LoVo (cell line): Measurements from ENCODE around the gene TSPAN3.

Source experiments
- DNase-seq: peaks from one replicate; pipeline ENCODE4 v3.0.0-alpha.2; 2016; ENCODE audit warnings: low spot score

Gene TSPAN3

DNA sequence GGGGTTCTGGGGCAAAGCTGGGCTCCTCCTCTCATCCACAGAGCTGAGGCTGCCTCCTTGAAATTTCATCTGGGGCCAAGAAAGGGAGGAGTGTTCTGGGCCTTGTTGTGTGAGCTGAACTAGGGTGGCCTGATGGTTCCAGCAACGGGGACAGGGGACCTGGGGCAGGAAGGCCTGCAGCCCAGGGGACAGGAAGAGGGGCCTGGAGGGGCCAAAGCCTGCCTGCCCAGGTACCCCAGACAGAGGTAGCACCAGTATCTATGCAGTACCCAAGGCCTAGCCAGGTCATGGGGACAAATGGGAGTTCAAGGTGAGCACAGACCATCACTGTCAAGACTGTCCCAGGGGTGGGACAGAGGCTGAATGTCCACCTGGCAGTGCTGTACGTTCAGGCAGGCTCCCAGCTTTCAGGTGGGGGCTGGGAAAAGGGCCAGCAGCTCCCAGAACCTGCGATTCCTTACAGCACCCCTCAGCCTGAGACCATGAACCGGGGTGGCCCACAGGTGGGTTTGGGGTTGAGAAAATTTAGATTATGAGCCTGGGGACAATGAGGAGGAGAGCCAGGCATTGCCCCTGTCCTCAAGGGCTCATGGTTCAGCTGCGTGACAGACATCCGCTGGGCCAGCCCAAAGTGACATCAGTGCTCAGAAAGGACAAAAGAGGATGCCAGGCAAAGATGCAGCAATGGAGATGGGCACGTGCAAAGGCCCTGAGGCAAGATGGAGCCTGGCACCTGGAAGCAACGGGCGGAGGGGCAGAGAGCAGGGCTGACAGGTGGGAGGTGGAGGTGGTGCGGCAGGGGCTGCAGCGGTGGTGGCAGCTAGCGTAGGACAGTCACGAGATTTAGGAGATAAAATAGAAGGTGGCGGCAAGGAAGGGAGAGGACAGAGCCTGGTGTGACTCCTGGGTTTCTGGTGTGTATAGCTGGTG lies 48.0 kb downstream of the TSPAN3 start:
- no peak for DNase-seq

DNA sequence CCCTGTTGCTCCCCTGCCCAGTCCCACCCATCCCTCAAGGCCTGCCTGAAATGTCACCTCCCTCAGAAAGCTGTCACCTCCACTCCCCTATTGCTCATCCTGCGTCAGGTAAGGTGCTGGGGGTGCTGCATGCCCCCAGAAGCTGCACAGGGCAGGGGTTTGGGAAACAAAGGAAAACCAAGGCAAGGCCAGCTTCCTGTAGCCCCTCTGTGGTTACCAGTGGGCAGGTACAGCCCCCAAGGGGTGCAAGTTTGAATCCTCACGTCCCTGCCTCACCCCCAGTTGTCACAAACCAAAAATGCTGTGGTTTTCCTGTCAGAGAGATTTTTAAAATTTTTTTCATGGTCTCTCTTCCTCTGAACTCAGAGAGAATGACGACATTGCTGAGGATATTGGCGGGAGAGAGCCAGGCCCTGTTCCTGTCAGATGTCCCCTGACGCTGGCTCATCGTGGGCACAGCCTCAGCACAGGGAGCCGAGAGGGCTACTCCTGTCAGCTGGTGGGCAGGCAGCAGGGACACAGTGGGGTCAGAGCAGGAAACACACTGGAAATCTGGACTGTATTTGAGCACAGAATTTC lies 49.0 kb downstream of the TSPAN3 start:
- DNase-seq = no peak

DNA sequence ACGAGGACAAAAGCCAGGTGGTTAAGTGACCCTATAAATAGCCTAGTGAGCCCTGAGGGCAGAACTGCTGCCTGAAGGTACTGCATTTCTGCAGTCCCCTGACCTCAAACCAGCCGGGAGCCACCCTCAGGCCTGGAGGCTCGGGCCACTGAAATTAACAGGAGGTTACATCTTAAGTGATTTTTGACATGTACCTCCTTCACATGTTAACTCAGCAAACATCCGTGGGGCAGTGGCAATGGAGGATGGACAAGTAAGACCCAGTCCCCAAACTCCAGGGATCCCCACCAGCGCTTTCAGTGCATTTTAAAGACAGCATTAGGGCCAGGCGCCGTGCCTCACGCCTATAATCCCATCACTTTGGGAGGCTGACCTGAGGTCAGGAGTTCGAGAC lies 49.8 kb downstream of the TSPAN3 start:
- no peak for DNase-seq

DNA sequence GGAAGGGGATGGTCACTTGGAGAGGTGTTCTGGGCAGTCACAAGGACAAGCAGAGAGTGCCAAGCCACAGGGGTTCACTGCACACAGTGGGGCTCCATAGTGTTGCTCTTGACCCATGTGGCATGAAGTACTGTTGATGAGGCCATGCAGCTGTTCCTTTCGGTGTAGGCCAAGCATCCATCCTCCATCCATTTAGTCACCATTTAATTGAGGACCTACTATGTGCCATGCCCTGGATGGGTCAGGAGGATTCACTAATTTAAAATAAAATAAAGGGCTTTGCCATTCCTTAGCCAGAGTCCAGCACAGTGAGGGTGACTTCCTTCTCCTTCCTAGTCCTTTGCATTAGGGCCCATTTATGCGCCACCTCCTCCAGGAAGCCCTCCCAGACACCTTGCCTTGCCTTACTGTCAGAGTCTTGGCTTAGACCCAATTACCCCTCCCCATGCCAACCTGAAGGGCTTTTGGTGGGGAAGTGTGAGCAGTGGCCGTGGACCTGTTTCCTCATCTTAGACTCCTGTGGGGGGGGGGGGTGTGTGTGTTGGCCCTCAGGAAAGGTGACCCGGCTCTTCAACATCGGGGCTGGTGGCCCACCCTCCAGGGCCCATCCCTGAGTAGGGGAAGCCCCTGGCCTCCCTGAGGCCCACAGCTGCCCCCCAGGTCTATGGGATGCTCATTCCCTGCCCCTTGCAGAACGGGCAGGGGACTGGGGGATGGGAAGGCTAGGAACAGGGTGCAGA lies 50.4 kb downstream of the TSPAN3 start:
- DNase-seq = no peak

GRCh38 chr15:77019521-77020331 lies 51.2 kb downstream of the TSPAN3 start:
- DNase-seq = no peak

- DNase-seq = no peak
Observed at GRCh38 chr15:77018796-77019505, 52.0 kb downstream of the TSPAN3 start.

GRCh38 chr15:77017761-77018720 lies 52.9 kb downstream of the TSPAN3 start:
- DNase-seq = no peak

GRCh38 chr15:77017091-77017660 lies 53.7 kb downstream of the TSPAN3 start:
- no peak for DNase-seq

GRCh38 chr15:77016321-77016695 lies 54.6 kb downstream of the TSPAN3 start:
- no peak for DNase-seq

GRCh38 chr15:77015646-77016320 lies 55.1 kb downstream of the TSPAN3 start:
- no peak for DNase-seq

DNA sequence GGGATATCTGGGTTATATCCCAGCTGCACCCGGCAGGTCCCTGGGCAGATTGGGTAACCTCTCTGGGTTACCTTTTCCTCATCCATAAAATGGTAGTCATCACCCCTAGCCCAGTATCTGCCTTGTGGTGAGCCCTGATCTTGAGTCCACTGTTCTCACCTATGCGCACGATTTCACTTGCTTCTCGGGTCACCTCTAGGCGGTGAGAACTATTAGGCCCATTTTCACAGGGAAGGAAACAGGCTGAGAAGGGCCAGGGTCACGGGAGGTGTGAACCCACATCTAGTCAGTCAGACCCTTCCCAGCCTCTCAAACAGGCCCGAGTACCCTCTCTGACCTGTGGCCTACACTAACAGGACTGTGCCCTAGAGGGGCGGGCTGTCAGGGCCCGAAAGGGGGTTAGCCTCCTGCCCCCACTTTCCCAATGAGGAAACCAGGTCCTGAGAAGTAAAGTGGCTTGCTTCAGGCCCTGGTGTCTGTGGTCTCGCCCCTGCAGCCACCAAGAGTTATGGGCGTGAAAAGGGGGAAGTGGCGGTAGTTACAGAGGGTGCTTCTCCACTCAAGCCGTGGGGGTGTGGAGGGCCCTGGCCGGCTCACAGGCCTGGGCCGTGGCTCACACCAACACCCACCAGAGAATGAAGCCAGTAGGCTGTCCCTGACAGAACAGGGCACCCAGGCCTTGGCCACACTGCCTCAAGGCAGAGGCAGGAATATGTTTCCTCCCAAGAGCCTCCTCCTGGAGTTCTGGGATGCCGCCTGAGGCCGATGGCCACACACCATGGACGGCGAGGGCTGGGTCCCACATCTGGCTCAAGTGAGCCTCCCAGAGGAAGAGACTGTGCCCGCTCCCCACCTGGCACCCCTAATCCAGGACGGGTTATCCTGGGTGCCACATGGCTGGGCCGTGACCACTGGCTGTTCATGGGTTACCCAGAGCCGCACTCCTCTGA lies 56.5 kb downstream of the TSPAN3 start:
- no peak for DNase-seq

DNA sequence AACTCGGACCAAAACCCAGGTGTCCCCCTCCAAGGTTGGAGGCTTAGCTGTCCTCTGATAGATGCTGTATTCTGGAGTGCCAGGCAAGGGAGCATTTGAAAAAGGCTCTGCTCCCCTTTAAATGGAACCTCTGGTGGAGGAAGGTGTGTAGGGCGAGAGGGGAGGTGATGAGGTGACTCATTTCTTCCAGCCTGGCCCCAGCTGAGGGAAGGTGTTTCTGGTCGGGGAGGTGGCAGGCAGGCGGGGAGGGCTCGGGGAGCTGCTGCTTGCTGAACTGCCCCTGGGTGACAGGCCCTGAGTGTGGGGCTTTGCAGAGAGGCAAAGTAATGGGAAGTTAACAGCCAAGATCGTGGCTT lies 57.2 kb downstream of the TSPAN3 start:
- no peak for DNase-seq

DNA sequence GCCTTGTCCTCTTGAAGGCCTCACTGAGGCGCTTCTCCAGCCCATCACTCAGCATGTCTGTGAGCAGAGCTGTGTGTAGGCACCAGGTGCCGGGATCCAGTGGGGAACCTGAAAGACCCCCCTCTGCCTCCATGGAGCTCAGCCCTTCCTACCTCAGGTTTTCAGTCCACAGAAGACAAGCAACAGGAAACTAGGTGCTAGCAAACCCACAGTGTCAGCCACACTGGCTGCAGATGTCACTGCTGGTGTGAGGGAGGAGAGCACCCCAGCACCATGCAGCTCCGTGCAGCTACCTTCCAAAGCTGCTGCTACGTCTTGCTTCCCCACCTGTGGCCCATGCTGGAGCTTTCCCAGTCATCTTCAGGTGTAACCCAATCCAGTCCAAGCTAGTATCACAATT lies 58.0 kb downstream of the TSPAN3 start:
- no peak for DNase-seq

- no peak for DNase-seq
Observed at GRCh38 chr15:77012117-77012712, 58.7 kb downstream of the TSPAN3 start.

DNA sequence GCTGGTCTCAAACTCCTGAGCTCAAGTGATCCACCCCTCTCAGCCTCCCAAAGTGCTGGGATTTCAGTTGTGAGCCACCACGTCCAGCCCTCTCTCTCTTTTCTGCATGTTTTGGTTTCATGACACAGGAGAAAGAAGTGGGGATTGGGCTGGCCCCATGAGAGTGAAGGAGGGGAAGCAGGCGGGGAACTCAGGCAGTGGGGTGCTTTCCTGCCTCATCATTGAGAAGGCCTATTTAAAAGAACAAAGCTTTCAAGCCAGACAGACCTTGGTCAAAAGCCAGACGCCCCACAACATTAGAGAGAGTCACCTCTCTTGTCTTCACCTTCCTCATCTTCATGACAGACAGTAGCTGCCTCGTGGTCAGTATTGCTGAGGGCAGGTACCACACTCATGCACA lies 60.1 kb downstream of the TSPAN3 start:
- no peak for DNase-seq

DNA sequence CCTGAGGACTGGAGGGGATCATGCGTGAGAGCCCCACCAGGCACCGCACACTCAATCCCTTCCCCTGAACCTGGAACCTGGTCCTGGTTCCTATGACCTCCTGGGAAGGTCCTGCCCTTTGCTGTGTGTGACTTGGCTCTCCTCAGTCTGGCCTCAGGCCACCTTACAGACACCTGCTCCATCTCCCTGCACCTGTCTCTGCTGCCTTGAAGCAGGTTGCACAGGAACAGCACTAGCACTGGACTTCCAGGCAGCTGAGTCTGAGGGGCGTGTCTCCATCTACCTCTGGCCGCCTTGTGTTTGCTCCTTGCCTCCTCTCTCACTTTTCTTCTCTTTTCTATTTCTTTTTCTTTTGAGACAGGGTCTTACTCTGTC lies 60.6 kb downstream of the TSPAN3 start:
- DNase-seq = no peak

GRCh38 chr15:77009646-77010311 lies 61.1 kb downstream of the TSPAN3 start:
- no peak for DNase-seq
